NCI-H774 (cell line): ENCODE data around the gene SLC23A2.
"Not testable (repeated sequence)": the region's sequence is repeated elsewhere in the genome, so short reads cannot be mapped to it uniquely, and the experiment has no call there.

Experiments
- DNase-seq: peaks from one replicate; lab custom pipeline; 2025; lab: John Stamatoyannopoulos, UW

The SLC23A2 gene

GRCh38 chr20:4876301-4876700 is 125.0 kb downstream of the SLC23A2 start:
- no peak for DNase-seq

GRCh38 chr20:4875578-4876067 is 125.7 kb downstream of the SLC23A2 start:
- DNase-seq = peak; percentile 81

- DNase-seq = no peak
Measured at GRCh38 chr20:4873396-4873795, 127.9 kb downstream of the SLC23A2 start.

DNA sequence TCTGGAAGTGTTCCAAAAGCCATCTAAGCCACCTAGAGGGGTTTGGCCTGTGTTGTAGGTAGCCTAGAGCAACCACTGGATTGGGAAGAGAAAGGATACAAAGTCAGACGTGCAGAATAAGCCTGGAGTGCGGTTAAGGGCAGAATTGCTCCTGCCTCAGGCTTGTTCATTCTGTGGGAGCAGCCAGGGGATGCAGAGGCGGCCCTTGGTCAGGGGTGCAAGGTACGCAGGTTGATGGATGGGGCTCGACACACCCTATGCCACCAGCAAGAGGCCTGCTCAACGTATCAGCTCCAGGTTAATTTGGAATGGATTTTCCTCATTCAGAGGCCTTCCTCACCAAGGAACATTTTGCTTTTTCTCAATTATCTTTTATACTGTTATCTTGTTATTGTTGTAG is 129.8 kb downstream of the SLC23A2 start:
- DNase-seq = no peak

GRCh38 chr20:4870906-4871305 is 130.4 kb downstream of the SLC23A2 start:
- no peak for DNase-seq

DNA sequence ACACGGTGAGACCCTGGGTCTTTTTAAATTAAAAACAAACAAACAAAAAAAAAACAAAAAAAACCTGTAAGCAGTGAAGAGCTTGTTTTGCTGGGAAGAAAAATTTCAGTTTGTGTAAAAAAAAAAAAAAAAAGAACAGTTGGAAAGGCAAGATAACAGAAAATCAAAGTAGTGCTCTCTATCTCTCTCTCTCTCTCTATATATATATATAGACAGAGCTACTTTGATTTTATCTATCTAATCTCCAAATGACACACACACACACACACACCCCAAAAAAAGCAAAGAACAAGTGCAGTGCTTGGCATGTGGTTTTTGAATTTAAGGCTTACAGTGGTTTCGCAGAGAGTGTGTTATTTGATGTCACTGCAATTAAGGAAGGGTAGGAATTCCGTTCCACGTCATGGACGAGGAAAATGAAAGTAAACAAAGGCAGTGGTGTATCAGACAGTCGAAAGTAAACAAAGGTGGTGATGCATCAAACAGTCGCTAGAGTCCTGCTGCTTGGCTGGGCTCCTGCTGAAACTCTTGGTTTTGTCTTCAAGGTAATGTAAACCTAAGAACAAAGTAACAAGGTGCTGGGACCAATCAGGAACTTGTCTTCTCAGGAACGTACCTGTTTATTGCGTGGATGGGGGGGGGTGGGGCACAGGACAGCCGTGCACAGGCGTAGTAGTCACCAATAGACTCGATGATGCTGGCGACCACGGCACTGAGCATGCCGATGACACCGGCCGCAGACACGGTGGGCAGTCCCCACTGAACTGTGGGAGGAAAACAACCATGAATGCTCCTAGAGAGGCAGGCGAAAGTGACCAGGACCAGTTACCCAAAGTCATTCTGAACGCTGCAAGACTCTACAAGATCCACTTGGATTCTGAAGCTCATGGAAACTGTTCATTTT is 131.8 kb downstream of the SLC23A2 start:
- peak; percentile 27 for DNase-seq

GRCh38 chr20:4867051-4867450 is 134.3 kb downstream of the SLC23A2 start:
- no peak for DNase-seq

- no peak for DNase-seq
Measured at GRCh38 chr20:4866429-4866828, 134.9 kb downstream of the SLC23A2 start.

DNA sequence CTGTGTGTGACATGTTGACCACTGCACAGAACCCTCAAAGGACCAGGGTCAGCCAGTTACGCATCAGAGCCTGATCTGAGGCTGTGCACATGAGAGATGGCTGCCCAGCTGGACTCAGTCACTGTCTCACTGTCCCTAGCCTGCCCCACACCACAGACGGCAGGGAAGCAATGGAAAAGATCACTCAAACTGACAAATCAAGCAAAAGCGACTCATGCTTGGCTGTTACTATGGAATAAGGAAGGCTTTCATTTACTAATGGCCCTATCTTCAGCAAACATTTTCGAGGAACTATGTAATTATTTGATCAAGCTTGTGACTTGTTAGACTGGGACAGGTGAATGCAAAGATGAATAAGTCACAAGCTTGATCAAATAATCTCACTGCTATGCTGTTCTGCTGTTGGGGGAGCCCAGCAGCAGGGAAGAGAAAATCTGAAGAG is 137.0 kb downstream of the SLC23A2 start:
- DNase-seq = peak; percentile 15

DNA sequence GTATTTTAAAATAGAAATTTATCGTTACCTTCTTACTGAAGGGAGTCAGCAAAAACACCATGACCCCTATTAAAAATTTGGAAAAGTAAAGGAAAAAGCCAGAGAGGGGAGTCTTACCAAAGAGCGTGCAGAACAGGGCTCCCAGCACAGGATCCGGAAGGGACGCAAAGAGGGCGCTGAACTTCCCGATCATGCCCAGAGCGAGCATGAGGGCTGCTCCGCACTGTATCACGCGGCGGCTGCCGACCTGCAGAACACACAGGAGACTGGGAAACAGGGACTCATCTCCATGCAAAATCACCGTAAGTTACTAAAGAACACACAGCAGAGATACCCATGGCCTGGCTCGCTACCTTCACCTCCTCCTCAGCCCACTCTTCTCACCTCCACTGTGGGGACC is 138.6 kb downstream of the SLC23A2 start:
- no peak for DNase-seq

GRCh38 chr20:4861961-4862360 is 139.3 kb downstream of the SLC23A2 start:
- no peak for DNase-seq

DNA sequence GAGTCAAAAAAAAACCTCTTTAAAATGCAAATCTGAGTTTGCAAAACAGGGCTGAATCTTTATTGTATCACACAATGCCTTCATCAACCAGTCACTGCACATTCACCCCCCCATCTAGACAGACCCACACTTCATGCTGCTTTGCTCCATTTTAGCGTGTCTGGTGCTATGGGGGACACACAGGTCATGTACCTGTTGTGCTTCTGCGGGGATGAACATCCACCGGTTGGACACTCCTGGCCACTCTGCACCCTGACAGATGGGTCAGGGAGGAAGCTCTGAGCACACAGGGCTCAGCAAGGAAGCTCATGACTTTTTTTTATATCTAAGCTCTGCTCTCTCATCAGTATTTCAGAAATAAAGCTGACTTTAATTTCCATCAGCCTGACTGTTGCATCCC is 143.3 kb downstream of the SLC23A2 start:
- no peak for DNase-seq

DNA sequence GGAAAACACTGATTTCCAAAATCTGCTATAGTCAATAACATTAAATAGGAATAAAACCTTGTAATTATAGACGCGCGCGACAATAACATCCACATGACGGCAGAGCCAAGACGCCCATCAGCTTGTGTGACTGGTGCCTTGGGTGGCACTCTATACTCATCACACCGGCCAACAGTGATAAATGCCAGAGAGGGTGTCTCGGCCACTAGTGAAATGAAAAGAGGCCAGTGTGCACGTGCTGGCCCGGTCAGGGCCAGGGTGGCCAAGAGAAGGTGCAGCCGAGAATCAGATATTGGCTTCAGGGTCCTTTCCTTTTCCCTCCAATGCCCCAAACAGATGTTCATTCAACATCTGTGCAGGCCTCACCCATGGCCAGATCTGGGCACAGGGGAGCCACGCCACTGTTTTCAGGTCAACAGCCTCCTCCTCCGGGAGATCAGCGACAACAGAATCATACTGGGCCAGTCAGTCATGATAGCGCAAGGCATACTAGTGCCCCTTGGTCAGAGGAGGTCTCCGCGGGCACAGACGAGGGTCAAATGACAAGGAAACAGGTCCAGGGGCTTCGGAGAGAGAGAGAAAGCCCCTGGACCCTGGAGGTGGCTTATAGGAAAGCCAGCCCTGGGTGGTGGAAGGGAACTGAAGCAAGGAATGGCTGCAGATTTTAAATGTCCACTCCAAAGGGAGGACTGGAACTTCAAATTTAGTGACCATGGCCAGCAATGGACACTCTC is 145.1 kb downstream of the SLC23A2 start:
- no peak for DNase-seq

- no peak for DNase-seq
Measured at GRCh38 chr20:4855555-4855954, 145.8 kb downstream of the SLC23A2 start.

GRCh38 chr20:4855097-4855496 is 146.2 kb downstream of the SLC23A2 start:
- no peak for DNase-seq

- no peak for DNase-seq
Measured at GRCh38 chr20:4854561-4854901, 146.8 kb downstream of the SLC23A2 start.

- no peak for DNase-seq
Measured at GRCh38 chr20:4853757-4854560, 147.4 kb downstream of the SLC23A2 start.

DNA sequence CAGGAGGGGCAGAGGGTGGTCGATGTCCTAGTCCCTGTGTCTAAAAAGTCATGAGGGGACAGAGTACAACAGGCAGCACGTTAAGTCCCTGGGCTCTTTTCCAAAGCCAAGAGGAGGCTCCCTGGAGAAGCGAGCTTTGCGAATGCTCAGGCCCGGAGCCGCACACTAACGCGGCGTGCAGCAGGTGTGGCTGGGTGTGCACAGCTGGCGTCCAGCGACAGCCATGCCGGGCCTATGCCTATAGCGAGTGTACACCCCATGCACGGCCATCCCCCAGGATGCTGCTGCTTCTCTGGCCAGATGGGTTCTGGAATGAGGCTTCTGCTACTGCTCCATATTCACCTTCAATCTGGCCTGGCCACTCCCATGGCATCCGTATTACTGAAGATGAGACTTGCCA is 148.3 kb downstream of the SLC23A2 start:
- DNase-seq = no peak

DNA sequence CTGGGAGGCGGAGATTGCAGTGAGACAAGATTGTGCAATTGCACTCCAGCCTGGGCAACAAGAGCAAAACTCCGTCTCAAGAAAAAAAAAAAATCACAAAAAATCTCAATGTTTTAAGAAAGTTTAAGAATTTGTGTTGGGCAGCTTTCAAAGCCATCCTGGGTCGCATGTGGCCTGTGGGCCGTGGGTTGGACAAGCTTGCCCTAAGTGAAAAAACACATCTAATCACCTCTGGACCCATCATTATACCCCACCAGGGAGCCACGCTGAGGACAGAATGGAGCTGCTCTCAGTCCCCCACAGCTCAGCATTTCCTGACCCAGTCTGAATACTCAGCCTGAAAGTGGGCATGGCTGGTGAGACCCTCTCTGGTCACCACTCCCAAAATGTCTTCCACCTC is 150.3 kb downstream of the SLC23A2 start:
- no peak for DNase-seq

DNA sequence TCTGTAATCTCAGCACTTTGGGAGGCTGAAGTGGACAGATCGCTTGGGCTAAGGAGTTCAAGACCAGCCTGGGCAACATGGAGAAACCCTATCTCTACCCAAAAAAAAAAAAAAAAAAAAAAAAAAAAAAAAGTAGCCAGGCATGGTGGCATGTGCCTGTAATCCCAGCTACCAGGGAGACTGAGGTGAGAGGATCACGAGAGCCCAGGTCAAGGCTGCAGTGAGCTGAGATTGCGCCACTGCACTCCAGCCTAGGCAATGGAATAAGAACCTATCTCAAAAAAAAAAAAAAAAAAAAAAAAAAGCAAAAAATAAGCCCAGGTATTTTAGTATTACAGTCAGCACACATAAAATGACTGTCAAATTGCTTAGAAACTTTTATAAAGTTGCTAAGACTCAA is 152.5 kb downstream of the SLC23A2 start:
- DNase-seq = not testable (repeated sequence)

- no peak for DNase-seq
Measured at GRCh38 chr20:4848041-4848440, 153.3 kb downstream of the SLC23A2 start.

DNA sequence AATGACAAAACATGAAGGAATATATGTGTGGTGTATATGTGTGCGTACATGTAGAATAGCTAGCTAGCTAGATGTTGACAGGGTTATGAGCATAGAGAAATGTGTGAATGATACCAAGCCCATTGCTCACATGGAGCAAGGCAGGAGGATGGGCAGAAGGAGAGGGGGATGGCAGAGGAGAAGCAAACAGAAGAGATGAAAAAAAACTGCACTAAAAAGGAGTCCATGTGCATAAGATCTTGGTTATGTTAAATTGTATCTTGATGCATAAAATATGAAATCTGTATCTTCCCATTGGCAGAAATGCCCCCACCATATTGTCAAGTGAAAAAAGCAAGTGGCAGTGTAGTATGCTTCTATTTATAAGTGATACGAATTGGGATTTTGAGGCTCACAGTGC is 154.5 kb downstream of the SLC23A2 start:
- DNase-seq = no peak
